HepG2 (cell line): ENCODE results near the gene SCARF1. TPM values are rescaled to one million over a fixed set of nuclear protein-coding genes. Genes with fewer than 3 reads are reported as not detected.

ENCODE experiments used
- BRD4 ChIP-seq: sonication (generic); formaldehyde crosslinking; IDR thresholded peaks from 2 replicates; pipeline ENCODE4 v1.4.0; 2020; ENCODE audit warnings: missing genetic modification reagents
- CENPX ChIP-seq: sonication (generic); formaldehyde crosslinking; IDR thresholded peaks from 2 replicates; pipeline ENCODE4 v1.9.0; 2021; ENCODE audit warnings: mild to moderate bottlenecking, missing genetic modification reagents, moderate library complexity
- DMAP1 ChIP-seq: IDR thresholded peaks from 2 replicates; pipeline ENCODE4 v1.6.1; 2016
- EP300 ChIP-seq, 3 experiments: sonication (generic) in 1 of 3; formaldehyde crosslinking in 1 of 3; IDR thresholded peaks; 2 replicates each; pipeline versions ENCODE4 v1.5.1 to v1.6.1; 2011 to 2020; ENCODE audit warnings: low read depth in 2 of 3, low read length in 2 of 3, borderline replicate concordance in 1 of 3, improper control_type of control experiment in 1 of 3, mild to moderate bottlenecking in 1 of 3, missing genetic modification reagents in 1 of 3, moderate library complexity in 1 of 3
- GABPA ChIP-seq, 2 experiments: IDR thresholded peaks; 2 replicates each; pipeline ENCODE4 v1.6.1; 2011 to 2016; ENCODE audit warnings: low read depth in 2 of 2, low read length in 1 of 2, missing biosample characterization in 1 of 2, missing genetic modification characterization in 1 of 2
- GATA4 ChIP-seq: sonication (generic); IDR thresholded peaks from 2 replicates; pipeline ENCODE4 v1.6.1; 2016; ENCODE audit warnings: antibody characterized with exemption, low read depth, borderline replicate concordance
- GFI1 ChIP-seq: sonication (generic); formaldehyde crosslinking; IDR thresholded peaks from 2 replicates; pipeline ENCODE4 v1.5.0; 2020; ENCODE audit warnings: missing genetic modification reagents, mild to moderate bottlenecking, borderline replicate concordance
- GMEB2 ChIP-seq: IDR thresholded peaks from 2 replicates; pipeline ENCODE4 v1.6.1; 2016; ENCODE audit warnings: missing biosample characterization, missing genetic modification reagents, low read depth
- HHEX ChIP-seq: IDR thresholded peaks from 2 replicates; pipeline ENCODE4 v1.6.1; 2016; ENCODE audit warnings: control low read depth
- HNRNPLL ChIP-seq: fragments of 200-400 bp; formaldehyde crosslinking; IDR thresholded peaks from 2 replicates; pipeline ENCODE4 v1.6.1; 2017; ENCODE audit warnings: mild to moderate bottlenecking, low read depth, low read length; ENCODE audit not compliant: poor library complexity, severe bottlenecking
- HOXA9 ChIP-seq: sonication (generic); formaldehyde crosslinking; IDR thresholded peaks from 2 replicates; pipeline ENCODE4 v1.8.1; 2022; ENCODE audit warnings: missing genetic modification reagents, mild to moderate bottlenecking, moderate library complexity, borderline replicate concordance
- JUN ChIP-seq: sonication (generic); formaldehyde crosslinking; IDR thresholded peaks from 2 replicates; pipeline ENCODE4 v1.4.0; 2020; ENCODE audit warnings: mild to moderate bottlenecking, missing genetic modification reagents
- MXD3 ChIP-seq: IDR thresholded peaks from 2 replicates; pipeline ENCODE4 v1.6.1; 2016; ENCODE audit warnings: mild to moderate bottlenecking, missing biosample characterization, missing genetic modification reagents
- POLR2G ChIP-seq: fragments of 200-400 bp; formaldehyde crosslinking; IDR thresholded peaks from 2 replicates; pipeline ENCODE4 v1.6.1; 2018; ENCODE audit warnings: mild to moderate bottlenecking, low read depth, low read length, moderate library complexity
- TGIF2 ChIP-seq: IDR thresholded peaks from 2 replicates; pipeline ENCODE4 v1.6.1; 2016; ENCODE audit warnings: control low read depth, missing compliant biosample characterization
- U2AF1 ChIP-seq: fragments of 200-400 bp; formaldehyde crosslinking; optimal IDR thresholded peaks from 2 replicates; pipeline ENCODE3; 2017; ENCODE audit warnings: mild to moderate bottlenecking, low read depth, low read length
- USF2 ChIP-seq, 2 experiments: sonication (generic) in 1 of 2; formaldehyde crosslinking in 1 of 2; IDR thresholded peaks; 2 replicates each; pipeline versions ENCODE4 v1.5.1 to v1.6.1; 2011 to 2020; ENCODE audit warnings: borderline replicate concordance in 1 of 2, low read depth in 1 of 2, low read length in 1 of 2, mild to moderate bottlenecking in 1 of 2, missing genetic modification reagents in 1 of 2, moderate library complexity in 1 of 2
- ZNF230 ChIP-seq: sonication (generic); formaldehyde crosslinking; IDR thresholded peaks from 2 replicates; pipeline ENCODE4 v1.4.0; 2020; ENCODE audit warnings: mild to moderate bottlenecking, missing genetic modification reagents
- ZNF672 ChIP-seq: sonication (generic); formaldehyde crosslinking; IDR thresholded peaks from 2 replicates; pipeline ENCODE4 v1.8.1; 2022; ENCODE audit warnings: missing genetic modification reagents
- ZNF740 ChIP-seq: sonication (generic); formaldehyde crosslinking; IDR thresholded peaks from 2 replicates; pipeline ENCODE4 v1.4.0; 2020; ENCODE audit warnings: missing genetic modification reagents
- ZNF75D ChIP-seq: sonication (generic); formaldehyde crosslinking; IDR thresholded peaks from 2 replicates; pipeline ENCODE4 v1.8.1; 2023; ENCODE audit warnings: missing genetic modification reagents, mild to moderate bottlenecking, borderline replicate concordance
- ZNF790 ChIP-seq: sonication (generic); formaldehyde crosslinking; IDR thresholded peaks from 2 replicates; pipeline ENCODE4 v1.8.0; 2022; ENCODE audit warnings: missing genetic modification reagents, mild to moderate bottlenecking, borderline replicate concordance
- polyA plus RNA-seq, 8 experiments: library from polyadenylated mRNA; depleted of rRNA in 3 of 8; stranded (reverse) in 7 of 8; unstranded in 1 of 8; fragments of >200 nt; fragmentation: Illumina TruSeq in 4 of 8; extraction: Trizol in 4 of 8; gene quantifications; 2 replicates each; pipeline versions ENCODE4 v1.2.1 to v1.2.3, GENCODE V29; 2011 to 2016; ENCODE audit warnings: low read depth in 4 of 8, missing spikeins in 1 of 8, mixed read lengths in 1 of 8; ENCODE audit not compliant: insufficient read depth in 1 of 8
- total RNA-seq, 5 experiments: library from RNA; depleted of rRNA; stranded (reverse); fragments of >200 nt; fragmentation: Illumina TruSeq; extraction: Trizol; gene quantifications; 2 replicates each; pipeline ENCODE4 v1.2.3, GENCODE V29; 2016; ENCODE audit warnings: low read depth in 1 of 5
- TF ChIP-seq, protein P1 (sequence below): sonication (generic); formaldehyde crosslinking; IDR thresholded peaks from 2 replicates; pipeline ENCODE4 v1.4.0; 2020; ENCODE audit warnings: mild to moderate bottlenecking, low read depth, missing genetic modification reagents

The SCARF1 gene
- total and polyA plus RNA-seq, 2 of the 13 experiments (the other 11 are each of a cell fraction or from before 2014, with no cell fraction given): 0.24 to 0.71 TPM

DNA sequence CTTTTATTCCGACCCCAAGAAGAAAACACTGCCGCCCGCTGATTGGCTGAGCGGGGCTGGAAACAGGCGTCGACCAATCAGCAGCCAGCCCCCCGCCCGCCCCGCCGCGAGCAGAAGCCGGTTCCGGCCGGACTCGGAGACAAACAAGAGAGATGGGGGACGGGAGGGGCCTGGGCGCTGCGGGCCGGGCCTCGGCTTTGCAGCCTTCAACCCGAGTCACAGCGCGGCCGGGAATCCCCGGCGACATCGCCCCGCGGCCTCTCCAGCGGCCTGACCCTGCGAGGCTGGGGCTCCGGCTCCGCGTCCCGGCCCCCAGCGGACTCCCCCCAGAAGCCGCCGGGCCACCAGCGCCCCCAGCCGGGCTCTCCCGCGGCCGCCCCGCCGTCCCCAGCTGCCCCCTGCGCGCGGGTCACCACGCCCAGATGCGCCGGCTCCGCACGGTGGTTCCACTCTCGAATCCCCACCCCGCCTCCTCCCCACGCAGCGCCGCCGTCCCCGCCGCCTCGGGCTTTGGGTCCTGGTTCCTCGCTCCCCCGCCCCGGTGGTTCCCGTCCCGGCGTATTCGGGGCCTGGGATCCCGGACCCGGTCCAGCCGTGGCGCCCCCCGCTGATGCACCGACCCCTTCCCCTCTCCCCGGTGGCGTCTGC lies 16.6 kb downstream of the SCARF1 start (continued):
- TF ChIP-seq GABPA (IDR thresholded peaks at IDR 0.05; ENCODE audit: low read depth, low read length): no peak
- TF ChIP-seq GABPA (CRISPR knock-in tag; IDR thresholded peaks at IDR 0.05; ENCODE audit: low read depth): peak; percentile 64
- TF ChIP-seq GMEB2 (CRISPR knock-in tag): no peak
- no peak for TF ChIP-seq CENPX (CRISPR knock-in tag)
- TF ChIP-seq POLR2G: peak; percentile 42; the same call in 1 of the 2 replicates
- TF ChIP-seq TGIF2 (CRISPR knock-in tag): no peak
- TF ChIP-seq MXD3: no peak
- TF ChIP-seq GATA4: no peak
- peak; percentile 63 for TF ChIP-seq HNRNPLL
- no peak; the same call in 1 of the 2 replicates for TF ChIP-seq ZNF740 (CRISPR knock-in tag)
- TF ChIP-seq ZNF790 (CRISPR knock-in tag): peak; percentile 72; the same call in 1 of the 2 replicates
- TF ChIP-seq ZNF230 (CRISPR knock-in tag): no peak
- no peak for TF ChIP-seq HHEX (CRISPR knock-in tag)
- TF ChIP-seq BRD4 (CRISPR knock-in tag): 0 out of 2 replicates have a peak, but pooled peaks have one; percentile 22
- TF ChIP-seq ZNF75D (CRISPR knock-in tag): no peak
- TF ChIP-seq, protein P1, sequence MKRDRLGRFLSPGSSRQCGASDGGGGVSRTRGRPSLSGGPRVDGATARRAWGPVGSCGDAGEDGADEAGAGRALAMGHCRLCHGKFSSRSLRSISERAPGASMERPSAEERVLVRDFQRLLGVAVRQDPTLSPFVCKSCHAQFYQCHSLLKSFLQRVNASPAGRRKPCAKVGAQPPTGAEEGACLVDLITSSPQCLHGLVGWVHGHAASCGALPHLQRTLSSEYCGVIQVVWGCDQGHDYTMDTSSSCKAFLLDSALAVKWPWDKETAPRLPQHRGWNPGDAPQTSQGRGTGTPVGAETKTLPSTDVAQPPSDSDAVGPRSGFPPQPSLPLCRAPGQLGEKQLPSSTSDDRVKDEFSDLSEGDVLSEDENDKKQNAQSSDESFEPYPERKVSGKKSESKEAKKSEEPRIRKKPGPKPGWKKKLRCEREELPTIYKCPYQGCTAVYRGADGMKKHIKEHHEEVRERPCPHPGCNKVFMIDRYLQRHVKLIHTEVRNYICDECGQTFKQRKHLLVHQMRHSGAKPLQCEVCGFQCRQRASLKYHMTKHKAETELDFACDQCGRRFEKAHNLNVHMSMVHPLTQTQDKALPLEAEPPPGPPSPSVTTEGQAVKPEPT (CRISPR knock-in tag): no peak
- TF ChIP-seq DMAP1: 0 out of 2 replicates have a peak, but pooled peaks have one; percentile 7
- no peak for TF ChIP-seq USF2 (IDR thresholded peaks at IDR 0.05; ENCODE audit: low read depth, low read length)
- TF ChIP-seq USF2 (CRISPR knock-in tag; IDR thresholded peaks at IDR 0.05; ENCODE audit: borderline replicate concordance): no peak
- no peak for TF ChIP-seq GFI1 (CRISPR knock-in tag)
- no peak for TF ChIP-seq HOXA9 (CRISPR knock-in tag)
- TF ChIP-seq EP300 (IDR thresholded peaks at IDR 0.05; ENCODE audit: low read depth in 2 of 2, low read length in 2 of 2): no peak; a peak in 1 of 4 replicates
- no peak for TF ChIP-seq EP300 (CRISPR knock-in tag; IDR thresholded peaks at IDR 0.05; ENCODE audit: borderline replicate concordance)
- TF ChIP-seq U2AF1: no peak
- TF ChIP-seq ZNF672 (CRISPR knock-in tag): no peak
- no peak for TF ChIP-seq JUN (CRISPR knock-in tag)
